Spinal cord (tissue), 10 donors: ENCODE data around the gene CDON. TPM values are rescaled to one million over a fixed set of nuclear protein-coding genes. Genes with fewer than 3 reads are reported as not detected.
A peak's percentile ranks its signal among the peaks of the same experiment; 100 is the strongest.

Experiments
- DNase-seq, 6 donors: peaks; one replicate each; pipeline versions ENCODE4 v3.0.0 to v3.0.0-alpha.2; 2013 to 2015; ENCODE audit warnings: low spot score in 6 of 6, low read depth in 4 of 6
- H3K27ac ChIP-seq: one replicate; pipeline ENCODE4 v1.5.1; 2013; ENCODE audit warnings: low read depth, low read length, control low read depth
- H3K27me3 ChIP-seq: one replicate; pipeline ENCODE4 v1.6.1; 2013; ENCODE audit warnings: low read length; ENCODE audit not compliant: control insufficient read depth, insufficient read depth
- H3K36me3 ChIP-seq: one replicate; pipeline ENCODE4 v1.6.1; 2013; ENCODE audit warnings: low read length; ENCODE audit not compliant: control insufficient read depth, insufficient read depth
- H3K4me1 ChIP-seq: one replicate; pipeline ENCODE4 v1.6.1; 2013; ENCODE audit warnings: low read length; ENCODE audit not compliant: control insufficient read depth, insufficient read depth
- H3K4me3 ChIP-seq: one replicate; pipeline ENCODE4 v1.5.1; 2013; ENCODE audit warnings: low read depth, low read length, control low read depth
- H3K9me3 ChIP-seq: one replicate; pipeline ENCODE4 v1.6.1; 2013; ENCODE audit warnings: low read length; ENCODE audit not compliant: control insufficient read depth, insufficient read depth
- WGBS: methylation state at CpG from one replicate; pipeline ENCODE4 v1.1.5; 2013; ENCODE audit warnings: missing lambda C conversion rate; ENCODE audit not compliant: insufficient coverage; 5-methylcytosine and 5-hydroxymethylcytosine counted together
- polyA plus RNA-seq, 2 donors: library from polyadenylated mRNA; unstranded; fragments of 120-200 nt; gene quantifications; one replicate each; pipeline ENCODE4 v1.2.1, GENCODE V29; 2013; ENCODE audit not compliant: insufficient read length in 2 of 2
- total RNA-seq, 2 donors: library from RNA; depleted of rRNA in 1 of 2; stranded (reverse); fragments of 120-200 nt in 1 of 2; fragments of >200 nt in 1 of 2; gene quantifications; one replicate each; pipeline versions ENCODE4 v1.2.3 to v1.2.4, GENCODE V29; 2013 to 2014
- donor health status: healthy.

Gene CDON
- total and polyA plus RNA-seq, 4 donors, result 7.4 to 34.7 (median 21.4) TPM

DNA sequence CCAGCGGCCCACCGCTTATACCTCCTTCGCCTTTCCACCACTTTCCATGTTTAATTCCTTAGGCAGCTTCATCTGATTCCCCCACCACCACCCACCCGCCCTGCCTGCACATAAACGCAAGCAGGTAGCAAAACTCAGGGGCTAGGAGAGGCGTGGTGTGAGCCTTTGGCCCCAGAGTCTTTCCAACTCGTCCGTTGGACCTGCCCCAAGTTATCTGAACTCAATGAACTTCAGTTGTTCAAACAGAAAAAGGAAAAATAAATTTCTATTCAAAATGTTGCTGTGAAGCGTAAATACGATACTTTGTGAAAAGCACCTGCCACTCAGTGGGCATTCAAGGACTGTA, 814 bp upstream of the CDON start:
- Histone ChIP-seq H3K27me3 (peaks cover 21% of the 10 kb centered on the region), H3K36me3 (no peaks in the 10 kb centered on the region), H3K27ac (no peak overlapping the region), H3K4me1 (peaks cover 6% of the 10 kb centered on the region), H3K9me3 (no peaks in the 10 kb centered on the region), H3K4me3 (peak overlapping the region; percentile 64)
- DNase-seq, result no peak
- WGBS, result 23% methylated on average over 5 of the region's 10 CpGs

DNA sequence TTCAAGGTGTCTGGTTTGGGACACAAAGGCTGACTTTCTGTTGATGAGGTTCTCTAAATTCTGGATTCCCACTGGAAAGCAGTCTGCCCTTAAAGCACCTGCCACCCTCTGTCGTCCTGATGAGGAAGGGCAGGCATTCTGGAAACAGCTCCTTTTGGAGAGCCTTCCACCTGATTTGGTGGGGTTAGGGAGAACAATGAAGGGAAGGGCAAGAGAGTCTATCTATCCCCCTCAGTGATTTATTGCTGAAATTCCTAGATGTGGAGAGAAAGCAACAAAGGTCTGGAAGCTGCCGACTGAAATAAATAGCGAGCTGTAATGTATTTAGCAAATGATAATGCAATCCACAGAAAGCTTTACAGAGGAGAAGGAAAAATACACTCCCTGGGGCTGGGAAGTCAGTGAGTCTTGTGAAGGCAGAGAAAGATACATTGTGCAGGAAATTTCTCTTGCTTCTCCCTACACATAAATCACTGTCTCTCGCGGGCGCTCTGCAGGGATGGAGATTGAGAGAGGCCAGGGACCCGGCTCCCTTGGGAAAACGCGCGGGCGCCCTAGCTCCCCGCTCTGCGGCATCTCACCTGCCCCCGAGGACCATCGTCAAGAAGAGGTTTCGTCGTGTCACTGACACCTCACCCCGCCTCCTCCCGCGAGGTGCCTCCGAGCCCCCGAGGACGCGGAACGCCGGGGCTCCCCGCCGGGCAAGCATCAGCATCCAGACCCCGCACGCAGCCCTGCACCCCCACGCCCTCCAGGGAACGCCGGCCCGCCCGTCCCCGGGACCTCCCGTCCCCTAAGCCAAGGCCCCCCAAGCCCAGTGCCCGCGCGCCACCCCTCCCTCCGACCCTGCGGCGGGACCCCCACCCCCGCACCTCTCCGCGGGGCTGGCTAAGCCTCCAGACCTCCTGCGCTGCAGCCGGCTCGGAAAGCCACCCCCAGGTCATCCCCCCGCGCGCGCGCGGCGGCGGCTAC, 673 bp downstream of the CDON start:
- peak in 2 of 6 donors; percentile 77 to 82 for DNase-seq
- H3K27ac ChIP-seq, result peak overlapping the region; percentile 9

DNA sequence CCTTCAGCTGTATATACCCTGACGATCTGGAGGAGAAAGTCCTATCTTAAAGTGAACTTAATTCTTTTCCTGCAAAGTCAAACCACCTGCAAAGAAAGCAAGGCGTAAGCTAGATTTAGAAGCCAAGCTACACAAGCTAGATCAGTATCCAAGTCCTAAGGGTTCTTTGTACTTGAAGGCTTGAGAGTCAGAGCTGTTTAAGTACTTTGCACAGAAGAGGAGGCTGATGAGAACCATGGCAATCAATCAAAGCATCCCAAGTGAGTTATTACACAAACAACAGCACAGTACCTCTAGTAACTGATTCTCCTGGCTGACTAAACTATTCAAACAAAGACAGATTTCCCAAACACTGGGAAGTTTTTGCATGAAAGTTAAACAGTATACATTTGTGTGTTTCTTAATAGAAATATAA, 1.9 kb downstream of the CDON start:
- 0% methylated on average over 1 of the region's 2 CpGs for WGBS
- Histone ChIP-seq H3K27ac (no peak overlapping the region), H3K4me3 (peak overlapping the region; percentile 4), H3K27me3 (peaks cover 27% of the 10 kb centered on the region), H3K36me3 (no peaks in the 10 kb centered on the region), H3K4me1 (peaks cover 6% of the 10 kb centered on the region), H3K9me3 (no peaks in the 10 kb centered on the region)
- DNase-seq, result peak in 2 of 6 donors; percentile 52 to 53

More for the DNA sequence above, 673 bp downstream of the CDON start:
- peak overlapping the region; percentile 51 for H3K4me3 ChIP-seq
- no peaks in the 10 kb centered on the region for H3K36me3 ChIP-seq
- H3K27me3 ChIP-seq, result peaks cover 25% of the 10 kb centered on the region
- under 1% methylated on average over 49 of the region's 57 CpGs for WGBS
- H3K4me1 ChIP-seq, result peaks cover 6% of the 10 kb centered on the region
- no peaks in the 10 kb centered on the region for H3K9me3 ChIP-seq

DNA sequence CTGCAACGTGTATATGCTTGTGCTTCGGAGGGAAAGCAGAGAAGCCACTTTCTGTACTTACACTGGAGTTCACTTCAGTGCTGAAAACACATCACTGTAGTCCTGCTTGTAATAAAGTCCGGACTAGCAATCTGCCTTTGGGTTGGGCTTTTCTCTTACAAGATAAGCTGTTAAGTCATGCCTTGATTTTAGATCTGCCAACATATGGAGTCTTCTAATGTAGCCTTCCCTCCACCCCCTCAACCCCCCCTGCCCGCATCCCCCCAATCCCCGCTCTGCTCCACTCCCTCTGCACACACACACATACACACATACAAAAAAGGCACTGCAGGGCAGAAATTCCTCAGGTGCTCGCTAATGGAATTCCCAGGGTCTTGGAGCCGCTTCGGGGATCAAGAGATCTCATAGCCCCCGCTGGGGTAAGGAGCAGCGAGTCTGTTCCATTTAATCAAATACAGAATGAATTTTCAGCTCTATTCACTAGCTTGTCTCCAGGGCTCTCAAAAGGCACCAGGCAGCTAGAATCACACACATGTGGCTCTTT, 3.4 kb downstream of the CDON start:
- H3K4me1 ChIP-seq, result peaks cover 6% of the 10 kb centered on the region
- 48% methylated on average over 2 of the region's 10 CpGs for WGBS
- no peaks in the 10 kb centered on the region for H3K9me3 ChIP-seq
- no peaks in the 10 kb centered on the region for H3K36me3 ChIP-seq
- DNase-seq, result peak in 2 of 6 donors; percentile 48 to 61
- H3K27ac ChIP-seq, result no peak overlapping the region
- no peak overlapping the region for H3K4me3 ChIP-seq
- peaks cover 27% of the 10 kb centered on the region for H3K27me3 ChIP-seq

DNA sequence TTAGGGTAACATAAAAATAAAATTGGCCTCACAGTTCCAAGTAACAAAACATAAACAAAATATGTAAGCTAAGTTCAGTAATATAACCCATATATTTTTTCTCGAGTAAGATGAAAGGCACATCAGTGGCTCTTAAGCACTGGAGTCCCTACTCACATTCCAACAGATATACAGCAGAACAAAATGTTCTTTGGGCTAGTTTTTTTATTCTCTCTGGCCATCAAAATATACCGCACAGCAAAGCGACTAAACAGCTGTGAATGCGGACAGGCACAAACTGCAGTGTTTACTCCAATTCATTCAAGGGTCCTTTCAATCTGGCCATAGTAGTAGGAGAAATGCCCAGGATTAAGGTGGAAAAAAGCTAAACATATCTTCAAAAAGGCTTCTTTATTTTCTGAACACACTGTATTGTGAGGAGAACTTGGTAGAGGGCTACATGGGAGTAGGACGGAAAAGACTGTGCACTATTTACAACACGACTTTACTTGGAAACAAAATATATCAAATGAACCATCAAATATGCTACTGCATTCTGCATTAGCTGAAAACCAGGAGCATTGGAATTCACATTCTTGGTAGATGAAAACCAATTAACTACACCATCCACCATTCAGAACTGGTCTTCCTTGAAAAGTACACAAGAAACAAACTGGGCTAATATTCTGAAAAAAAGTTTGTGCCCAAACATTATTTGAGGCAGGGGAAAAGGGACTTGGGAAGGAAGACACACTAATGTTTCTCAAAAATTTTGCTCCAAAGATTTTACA, 4.4 kb downstream of the CDON start:
- H3K27me3 ChIP-seq, result peaks cover 27% of the 10 kb centered on the region
- DNase-seq, result no peak
- peaks cover 3% of the 10 kb centered on the region for H3K4me1 ChIP-seq
- H3K4me3 ChIP-seq, result no peak overlapping the region
- no peaks in the 10 kb centered on the region for H3K36me3 ChIP-seq
- 83% methylated on average over 1 of the region's 6 CpGs for WGBS
- no peaks in the 10 kb centered on the region for H3K9me3 ChIP-seq
- no peak overlapping the region for H3K27ac ChIP-seq

DNA sequence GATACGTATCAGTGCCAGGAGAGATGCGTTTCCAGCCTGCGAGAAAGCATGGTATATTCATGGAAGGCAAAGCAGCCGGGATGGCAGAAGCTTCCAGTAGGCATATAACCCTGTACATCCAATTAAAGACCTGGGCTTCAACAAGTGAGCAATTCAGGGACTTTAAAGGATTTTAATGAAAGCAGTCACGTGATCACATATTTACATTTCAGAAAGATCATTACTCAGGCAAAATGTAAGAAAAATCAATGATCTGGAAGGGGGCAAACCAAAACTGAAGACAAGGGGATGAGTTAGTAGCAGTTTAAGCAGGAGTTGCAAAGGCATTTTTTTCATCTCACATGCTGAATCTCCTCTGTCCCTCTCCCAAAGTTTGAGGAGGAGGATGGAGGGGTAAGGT, 7.8 kb downstream of the CDON start:
- Histone ChIP-seq H3K27ac (no peak overlapping the region), H3K4me3 (no peak overlapping the region), H3K9me3 (no peaks in the 10 kb centered on the region), H3K4me1 (no peaks in the 10 kb centered on the region), H3K36me3 (no peaks in the 10 kb centered on the region), H3K27me3 (peaks cover 10% of the 10 kb centered on the region)
- WGBS, result 92% methylated on average over 3 of the region's 5 CpGs
- no peak for DNase-seq

DNA sequence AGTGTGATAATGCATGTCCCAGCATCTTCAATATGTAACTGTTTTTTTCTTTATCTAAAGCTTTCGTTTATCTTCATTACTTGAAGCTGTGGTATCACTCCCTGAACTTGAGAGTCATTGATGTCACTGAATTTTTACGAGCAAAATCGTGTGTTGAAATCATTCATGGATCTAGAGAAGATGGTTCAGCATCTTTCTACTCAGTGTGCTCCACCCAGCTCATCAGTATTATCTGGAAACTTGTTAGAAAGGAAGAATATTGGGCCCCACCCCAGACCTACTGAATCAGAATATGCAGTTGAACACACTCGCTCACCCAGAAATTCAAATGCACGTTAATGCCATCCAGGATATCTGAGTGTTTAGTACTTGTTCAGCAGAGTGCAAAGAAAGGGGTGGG, 8.3 kb downstream of the CDON start:
- Histone ChIP-seq H3K4me1 (no peaks in the 10 kb centered on the region), H3K9me3 (no peaks in the 10 kb centered on the region), H3K27ac (no peak overlapping the region), H3K36me3 (no peaks in the 10 kb centered on the region), H3K4me3 (no peak overlapping the region), H3K27me3 (peaks cover 10% of the 10 kb centered on the region)
- no peak for DNase-seq
- WGBS, result no CpG with 5 or more reads among the region's 5 CpGs

DNA sequence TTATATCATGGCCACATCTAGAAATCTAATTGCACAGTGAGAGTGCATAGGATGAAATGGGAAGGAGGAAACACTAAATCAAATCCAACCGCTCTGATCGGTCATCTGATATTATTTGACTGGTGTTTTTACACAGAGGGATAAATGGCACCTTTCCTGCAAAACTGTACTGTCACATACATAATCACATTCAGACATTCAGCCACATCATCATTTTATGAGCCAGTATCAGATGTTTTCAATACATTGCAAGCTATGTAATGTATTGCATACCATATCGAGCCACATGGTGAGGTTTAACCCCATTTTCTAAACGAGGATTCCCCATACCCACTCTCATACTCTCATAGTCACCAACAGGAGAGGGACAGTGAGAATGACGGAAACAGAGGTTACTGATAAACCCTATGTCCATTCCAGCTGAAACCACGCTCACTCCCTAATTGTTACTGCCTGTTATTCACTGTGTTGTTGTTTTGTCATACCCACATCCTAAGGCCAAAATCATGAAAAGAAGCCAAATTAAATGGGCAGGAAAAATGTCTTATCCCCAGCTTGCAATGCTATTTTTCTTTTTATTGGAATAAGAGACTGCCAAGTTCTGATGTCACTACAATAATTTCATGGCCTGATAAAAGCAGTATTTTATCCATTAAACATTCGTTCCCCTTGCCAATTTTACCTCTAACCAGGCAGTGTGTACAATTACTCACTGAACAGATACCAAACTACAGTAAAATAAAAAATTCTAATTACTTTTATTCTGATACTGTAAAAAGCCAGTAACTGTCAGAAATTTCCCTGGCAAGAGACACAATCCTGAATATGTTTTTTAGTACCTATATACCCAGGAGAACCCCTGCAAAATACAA, 9.0 kb downstream of the CDON start:
- peak in 1 of 6 donors; percentile 16 for DNase-seq
- 80% methylated on average over 3 of the region's 7 CpGs for WGBS

DNA sequence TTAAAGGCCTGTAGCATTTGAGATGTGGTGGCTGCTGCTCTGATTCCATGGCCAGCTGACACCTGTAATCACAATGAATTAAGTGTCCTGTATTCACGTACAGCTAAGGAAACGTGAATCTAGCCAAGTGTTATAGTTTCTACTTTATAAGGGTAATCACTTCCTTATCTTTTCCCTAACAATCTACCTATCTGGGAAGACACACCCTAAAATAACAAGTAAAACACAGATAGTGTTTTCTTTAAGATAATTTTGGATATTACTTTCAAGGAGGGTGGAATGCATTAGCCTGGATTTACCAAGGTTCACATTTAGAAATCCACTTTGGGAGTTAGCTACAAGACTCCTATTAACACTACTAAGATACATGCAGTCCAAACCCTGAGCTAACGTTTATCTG, 11.5 kb downstream of the CDON start:
- Histone ChIP-seq H3K36me3 (no peaks in the 10 kb centered on the region), H3K9me3 (no peaks in the 10 kb centered on the region), H3K27ac (no peak overlapping the region), H3K4me3 (no peak overlapping the region), H3K27me3 (peaks cover under 1% of the 10 kb centered on the region), H3K4me1 (no peaks in the 10 kb centered on the region)
- DNase-seq, result no peak
- 100% methylated on average over 1 of the region's 3 CpGs for WGBS

More for the DNA sequence above, 9.0 kb downstream of the CDON start:
- Histone ChIP-seq H3K4me3 (no peak overlapping the region), H3K27me3 (peaks cover 7% of the 10 kb centered on the region), H3K27ac (no peak overlapping the region), H3K9me3 (no peaks in the 10 kb centered on the region), H3K4me1 (no peaks in the 10 kb centered on the region), H3K36me3 (no peaks in the 10 kb centered on the region)
